H1 (cell line): ENCODE results near the gene SRPRB. TPM values are rescaled to one million over a fixed set of nuclear protein-coding genes. Genes with fewer than 3 reads are reported as not detected.

Experiments
- CTCF ChIA-PET: fragments of 300-600 bp; sonication (Branson Sonifier 250); formaldehyde crosslinking; loops from one replicate; lab custom pipeline; 2021; ENCODE audit not compliant: partially characterized antibody; lab: Charles Lee
- POLR2A ChIA-PET: fragments of 300-600 bp; sonication (Branson Sonifier 250); formaldehyde crosslinking; loops from one replicate; lab custom pipeline; 2021; ENCODE audit warnings: inconsistent platforms; ENCODE audit not compliant: partially characterized antibody; lab: Charles Lee
- DNase-seq, 2 experiments: peaks; one replicate each; pipeline versions ENCODE4 v3.0.0 to v3.0.0-alpha.2; 2010 to 2022; ENCODE audit warnings: low spot score in 2 of 2, low read depth in 1 of 2, mixed read lengths in 1 of 2
- FAIRE-seq: peaks from 2 replicates; lab custom pipeline; 2011; peaks lifted over from hg19 to GRCh38; lab: Jason Lieb, UNC
- H2AFZ ChIP-seq: 2 replicates; pipeline ENCODE4 v1.8.1; 2012; ENCODE audit warnings: low read length, inconsistent platforms
- H2AK5ac ChIP-seq: 2 replicates; pipeline ENCODE4 v1.6.1; 2013; ENCODE audit warnings: low read depth, low read length
- H2BK120ac ChIP-seq: replicated peaks from 2 replicates; pipeline ENCODE3; 2013; ENCODE audit warnings: low read depth, low read length, inconsistent platforms
- H2BK12ac ChIP-seq: 2 replicates; pipeline ENCODE4 v1.6.1; 2013; ENCODE audit warnings: low read depth, low read length
- H2BK15ac ChIP-seq: 2 replicates; pipeline ENCODE4 v1.6.1; 2013; ENCODE audit warnings: low read length
- H2BK20ac ChIP-seq: 2 replicates; pipeline ENCODE4 v1.6.1; 2013; ENCODE audit warnings: low read length
- H2BK5ac ChIP-seq: 2 replicates; pipeline ENCODE4 v1.6.1; 2013; ENCODE audit warnings: low read depth, low read length
- H3K14ac ChIP-seq: 2 replicates; pipeline ENCODE4 v1.6.1; 2013; ENCODE audit warnings: inconsistent platforms; ENCODE audit not compliant: insufficient read length
- H3K18ac ChIP-seq: 2 replicates; pipeline ENCODE4 v1.6.1; 2013; ENCODE audit warnings: low read length; ENCODE audit errors: extremely low read depth
- H3K23ac ChIP-seq: 2 replicates; pipeline ENCODE4 v1.6.1; 2013; ENCODE audit warnings: inconsistent platforms; ENCODE audit not compliant: insufficient read length
- H3K23me2 ChIP-seq: 2 replicates; pipeline ENCODE4 v1.6.1; 2013; ENCODE audit warnings: low read depth, low read length
- H3K27ac ChIP-seq: 2 replicates; pipeline ENCODE4 v1.6.1; 2011; ENCODE audit warnings: low read depth, low read length, inconsistent platforms
- H3K27me3 ChIP-seq, 4 experiments: replicated peaks in 1 of 4; 1 replicate in 1 of 4; 2 replicates in 3 of 4; pipeline versions ENCODE4 v1.6.1 to v1.8.1; 2011 to 2013; ENCODE audit warnings: low read length in 3 of 4, mild to moderate bottlenecking in 3 of 4, inconsistent platforms in 2 of 4, mixed read lengths in 2 of 4, moderate library complexity in 1 of 4; ENCODE audit not compliant: control insufficient read depth in 3 of 4, insufficient read depth in 3 of 4; ENCODE audit errors: extremely low read depth in 1 of 4
- H3K36me3 ChIP-seq, 4 experiments: 2 replicates each; pipeline versions ENCODE4 v1.6.1 to v1.8.1; 2011 to 2013; ENCODE audit warnings: mild to moderate bottlenecking in 4 of 4, low read length in 3 of 4, moderate library complexity in 2 of 4, control low read depth in 1 of 4, inconsistent platforms in 1 of 4; ENCODE audit not compliant: insufficient read depth in 4 of 4, control insufficient read depth in 2 of 4
- H3K4ac ChIP-seq: replicated peaks from 2 replicates; pipeline ENCODE3; 2013; ENCODE audit warnings: low read length, low read depth, mixed read lengths, inconsistent platforms; ENCODE audit not compliant: insufficient read length
- H3K4me1 ChIP-seq, 4 experiments: replicated peaks in 1 of 4; 1 replicate in 1 of 4; 2 replicates in 3 of 4; pipeline versions ENCODE4 v1.6.1 to v1.8.1; 2011 to 2013; ENCODE audit warnings: low read length in 3 of 4, inconsistent platforms in 2 of 4, mixed read lengths in 1 of 4; ENCODE audit not compliant: insufficient read depth in 4 of 4, control insufficient read depth in 3 of 4
- H3K4me2 ChIP-seq, 2 experiments: 2 replicates each; pipeline versions ENCODE4 v1.6.1 to v1.8.1; 2011 to 2013; ENCODE audit warnings: low read depth in 2 of 2, low read length in 2 of 2, control low read depth in 1 of 2, inconsistent platforms in 1 of 2, mild to moderate bottlenecking in 1 of 2; ENCODE audit not compliant: insufficient read depth in 1 of 2
- H3K4me3 ChIP-seq, 4 experiments: fragments of 200-600, 300-600 bp in 1 of 4; sonication (generic), shearing (Covaris generic), sonication (Bioruptor Twin) in 1 of 4; 2 replicates each; pipeline versions ENCODE4 v1.5.1 to v1.8.1; 2011 to 2016; ENCODE audit warnings: low read length in 4 of 4, low read depth in 3 of 4, control low read depth in 2 of 4, inconsistent platforms in 2 of 4, mild to moderate bottlenecking in 2 of 4, mixed read lengths in 1 of 4, moderate library complexity in 1 of 4; ENCODE audit not compliant: insufficient read depth in 2 of 4; ENCODE audit errors: extremely low read depth in 1 of 4
- H3K56ac ChIP-seq: replicated peaks from 2 replicates; pipeline ENCODE3; 2013; ENCODE audit warnings: low read depth, mild to moderate bottlenecking, mixed read lengths, low read length, inconsistent platforms; ENCODE audit not compliant: insufficient read length
- H3K79me1 ChIP-seq: 2 replicates; pipeline ENCODE4 v1.6.1; 2013; ENCODE audit warnings: low read depth, low read length, control low read depth
- H3K79me2 ChIP-seq, 2 experiments: 2 replicates each; pipeline versions ENCODE4 v1.6.1 to v1.8.1; 2012 to 2013; ENCODE audit warnings: low read length in 2 of 2, mild to moderate bottlenecking in 2 of 2, inconsistent platforms in 1 of 2; ENCODE audit not compliant: insufficient read depth in 2 of 2, control insufficient read depth in 1 of 2
- H3K9ac ChIP-seq, 4 experiments: replicated peaks in 1 of 4; 1 replicate in 1 of 4; 2 replicates in 3 of 4; pipeline versions ENCODE4 v1.6.1 to v1.8.1; 2011 to 2013; ENCODE audit warnings: low read depth in 3 of 4, low read length in 3 of 4, control low read depth in 2 of 4, mild to moderate bottlenecking in 2 of 4, moderate library complexity in 2 of 4, inconsistent platforms in 1 of 4; ENCODE audit errors: extremely low read depth in 1 of 4
- H3K9me3 ChIP-seq, 2 experiments: 2 replicates each; pipeline versions ENCODE4 v1.6.1 to v1.8.1; 2012 to 2013; ENCODE audit warnings: mild to moderate bottlenecking in 2 of 2, moderate library complexity in 2 of 2, control low read depth in 1 of 2, inconsistent platforms in 1 of 2, low read depth in 1 of 2, low read length in 1 of 2, mixed read lengths in 1 of 2; ENCODE audit not compliant: insufficient read depth in 2 of 2
- H4K20me1 ChIP-seq, 2 experiments: replicated peaks in 1 of 2; 2 replicates each; pipeline versions ENCODE3 to v1.8.1; 2011 to 2013; ENCODE audit warnings: inconsistent platforms in 2 of 2, low read length in 2 of 2, mild to moderate bottlenecking in 1 of 2; ENCODE audit not compliant: insufficient read depth in 2 of 2, control insufficient read depth in 1 of 2
- H4K5ac ChIP-seq: 2 replicates; pipeline ENCODE4 v1.6.1; 2013; ENCODE audit warnings: low read length, low read depth, mixed read lengths, inconsistent platforms; ENCODE audit not compliant: insufficient read length
- H4K8ac ChIP-seq: 2 replicates; pipeline ENCODE4 v1.8.0; 2013; ENCODE audit warnings: mild to moderate bottlenecking, moderate library complexity, low read length, inconsistent platforms; ENCODE audit not compliant: insufficient read depth; ENCODE audit errors: extremely low read depth
- H4K91ac ChIP-seq: replicated peaks from 2 replicates; pipeline ENCODE3; 2013; ENCODE audit warnings: low read length, mixed read lengths, inconsistent platforms; ENCODE audit not compliant: insufficient read length
- GABPA ChIP-seq: IDR thresholded peaks from 2 replicates; pipeline ENCODE4 v1.6.1; 2011; ENCODE audit warnings: mild to moderate bottlenecking, low read length, moderate library complexity, borderline replicate concordance; ENCODE audit not compliant: insufficient read depth
- JUND ChIP-seq: IDR thresholded peaks from 2 replicates; pipeline ENCODE4 v1.6.1; 2011; ENCODE audit warnings: mild to moderate bottlenecking, improper control_type of control experiment, low read length
- SIRT6 ChIP-seq: IDR thresholded peaks from one replicate; pipeline ENCODE4 v1.7.1; 2012; ENCODE audit warnings: low read length, inconsistent platforms
- WGBS, 2 experiments: shearing (Covaris generic) in 1 of 2; methylation state at CpG; one replicate each; pipeline versions ENCODE4 v1.1.6 to v1.1.7; 2013 to 2015; ENCODE audit warnings: low lambda C conversion rate in 2 of 2, mixed read lengths in 2 of 2, inconsistent platforms in 1 of 2, low coverage in 1 of 2, missing lambda C conversion rate in 1 of 2; ENCODE audit not compliant: insufficient replicate concordance in 2 of 2, insufficient coverage in 1 of 2, insufficient read length in 1 of 2; ENCODE audit errors: extremely low coverage in 1 of 2, missing lambda C conversion rate in 1 of 2; 5-methylcytosine and 5-hydroxymethylcytosine counted together
- polyA plus RNA-seq, 7 experiments: library from polyadenylated mRNA; depleted of rRNA in 3 of 7; stranded (reverse) in 5 of 7; unstranded in 2 of 7; fragments of >200 nt in 5 of 7; fragments of 200-250 nt in 2 of 7; gene quantifications; 1 replicate in 5 of 7; 2 replicates in 1 of 7; 4 replicates in 1 of 7; pipeline versions ENCODE4 v1.2.1 to v1.2.3, GENCODE V29; 2011 to 2013; ENCODE audit warnings: missing spikeins in 2 of 7, mixed read lengths in 2 of 7
- total RNA-seq: library from RNA; stranded (reverse); fragmentation: NEBNext Ultra II Directional; extraction: Animal tissue kit (Norgen Biotek cat#: 25700); gene quantifications from 2 replicates; pipeline ENCODE4 v1.2.1, GENCODE V29; 2021

SRPRB gene
- total and polyA plus RNA-seq, 2 of the 8 experiments (the other 6 are each of a cell fraction or from before 2014, with no cell fraction given): 15.9 to 49.8 TPM

DNA sequence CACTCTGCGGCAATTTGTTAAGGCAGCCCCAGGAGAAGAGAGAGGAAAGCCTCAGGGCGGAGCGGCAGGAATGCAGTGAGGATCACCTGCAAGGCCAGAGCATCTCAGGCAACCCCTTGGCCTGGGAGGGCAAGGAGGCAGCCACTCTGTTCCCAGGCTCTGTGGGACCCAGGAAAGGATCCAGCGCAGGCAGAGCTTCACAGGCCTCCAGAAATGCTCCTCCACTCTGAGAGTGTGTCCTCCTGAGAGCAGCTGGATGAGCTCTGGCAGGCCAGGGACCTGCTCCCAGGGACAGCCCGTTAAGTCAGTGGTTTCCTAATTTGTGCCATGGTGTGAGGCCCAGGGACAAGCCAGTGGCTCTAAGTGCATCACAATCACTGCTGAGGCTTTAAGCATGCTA is 54.9 kb downstream of the SRPRB start:
- Histone ChIP-seq H3K23me2 (no peaks in the 10 kb centered on the region), H2AFZ (no peak overlapping the region), H3K27me3 (no peaks in the 10 kb centered on the region), H3K18ac (no peak overlapping the region), H3K4ac (no peak overlapping the region), H2BK5ac (no peak overlapping the region), H3K14ac (no peak overlapping the region), H3K4me1 (peaks cover 0 to 2% (median 0%) of the 10 kb centered on the region in 4 experiments; a peak in 3 of 7 replicates), H2BK20ac (no peak overlapping the region), H4K91ac (no peak overlapping the region), H3K4me2 (no peak overlapping the region), H2BK120ac (no peak overlapping the region), H3K27ac (no peak overlapping the region), H3K56ac (no peak overlapping the region), H3K23ac (no peak overlapping the region), H2BK15ac (no peak overlapping the region), H3K4me3 (no peak overlapping the region), H2AK5ac (no peak overlapping the region), H4K20me1 (no peaks in the 10 kb centered on the region), H3K9me3 (no peaks in the 10 kb centered on the region), H4K8ac (no peak overlapping the region; the same call in 1 of the 2 replicates), H3K36me3 (no peaks in the 10 kb centered on the region), H4K5ac (no peak overlapping the region), H3K9ac (no peak overlapping the region), H3K79me1 (no peaks in the 10 kb centered on the region), H2BK12ac (no peak overlapping the region), H3K79me2 (no peaks in the 10 kb centered on the region)
- 82% methylated on average over 5 of the region's 5 CpGs; no CpG with 5 or more reads in 1 of the 2 experiments for WGBS, 2 experiments
- ChIA-PET POLR2A (no interaction called here), CTCF (interaction anchor here (0.8 to 1.5 kb wide), 2 partner anchors 11 to 49 kb away, joined by 3 to 4 read pairs; no protein-coding TSS in a partner anchor)
- FAIRE-seq (no peak), DNase-seq (no peak)
- no peak for TF ChIP-seq GABPA
- no peak for TF ChIP-seq SIRT6
- no peak for TF ChIP-seq JUND
